ENCODE measurements around the gene HRCT1.

DNA sequence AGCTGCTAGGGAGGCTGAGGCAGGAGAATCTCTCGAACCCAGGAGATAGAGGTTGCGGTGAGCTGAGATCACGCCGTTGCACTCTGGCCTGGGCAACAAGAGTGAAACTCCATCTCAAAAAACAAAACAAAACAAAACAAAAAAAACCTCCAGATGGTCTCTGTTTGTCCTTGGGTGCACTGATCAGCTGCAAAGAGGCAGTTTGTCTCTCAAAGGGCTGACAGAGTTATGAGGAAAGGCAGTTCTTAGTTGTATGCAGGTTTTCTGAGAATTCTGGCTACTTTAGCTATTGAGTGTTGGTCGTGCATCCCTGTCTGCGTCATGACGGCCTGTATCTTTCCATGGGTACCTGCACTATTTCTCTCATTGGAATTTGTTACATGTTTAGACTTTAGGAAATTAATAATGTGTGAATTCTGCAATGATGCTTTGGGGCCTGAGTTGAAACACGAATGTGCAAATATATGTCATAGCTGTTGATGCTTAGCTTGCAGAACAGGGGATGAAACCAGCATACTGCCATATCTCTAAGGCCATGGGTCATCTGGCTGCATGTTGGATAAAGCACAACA, 33.8 kb downstream of the HRCT1 start:
- TF ChIP-seq, protein P1, sequence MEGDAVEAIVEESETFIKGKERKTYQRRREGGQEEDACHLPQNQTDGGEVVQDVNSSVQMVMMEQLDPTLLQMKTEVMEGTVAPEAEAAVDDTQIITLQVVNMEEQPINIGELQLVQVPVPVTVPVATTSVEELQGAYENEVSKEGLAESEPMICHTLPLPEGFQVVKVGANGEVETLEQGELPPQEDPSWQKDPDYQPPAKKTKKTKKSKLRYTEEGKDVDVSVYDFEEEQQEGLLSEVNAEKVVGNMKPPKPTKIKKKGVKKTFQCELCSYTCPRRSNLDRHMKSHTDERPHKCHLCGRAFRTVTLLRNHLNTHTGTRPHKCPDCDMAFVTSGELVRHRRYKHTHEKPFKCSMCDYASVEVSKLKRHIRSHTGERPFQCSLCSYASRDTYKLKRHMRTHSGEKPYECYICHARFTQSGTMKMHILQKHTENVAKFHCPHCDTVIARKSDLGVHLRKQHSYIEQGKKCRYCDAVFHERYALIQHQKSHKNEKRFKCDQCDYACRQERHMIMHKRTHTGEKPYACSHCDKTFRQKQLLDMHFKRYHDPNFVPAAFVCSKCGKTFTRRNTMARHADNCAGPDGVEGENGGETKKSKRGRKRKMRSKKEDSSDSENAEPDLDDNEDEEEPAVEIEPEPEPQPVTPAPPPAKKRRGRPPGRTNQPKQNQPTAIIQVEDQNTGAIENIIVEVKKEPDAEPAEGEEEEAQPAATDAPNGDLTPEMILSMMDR (IDR thresholded peaks at IDR 0.05; ENCODE audit: borderline replicate concordance, extremely low read depth, low read length, poor library complexity, severe bottlenecking) = no peak
- TF ChIP-seq EZH2 (IDR thresholded peaks at IDR 0.05; ENCODE audit: borderline replicate concordance, low read depth, low read length, severe bottlenecking) = no peak
